Measurements from ENCODE around the gene EXOC7.

DNA sequence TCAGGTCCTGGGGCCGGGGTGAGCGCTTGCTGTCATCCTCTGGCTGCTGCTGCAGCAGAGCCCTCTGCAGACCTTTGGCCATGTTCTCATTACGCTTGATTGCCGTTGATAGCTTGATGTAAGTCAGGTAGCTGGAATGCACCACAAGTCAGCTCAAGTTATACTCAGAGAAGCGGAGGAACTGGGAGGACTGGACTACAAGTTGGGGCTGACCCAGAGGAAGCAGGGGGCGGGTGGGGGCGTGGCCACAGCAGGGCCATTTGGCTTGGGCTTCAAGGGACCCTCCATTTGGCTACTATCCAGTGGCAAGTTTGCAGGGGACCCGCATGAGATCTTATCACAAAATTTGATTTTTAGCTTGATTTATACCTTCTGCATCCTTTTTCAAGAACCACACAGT, 57.5 kb downstream of the EXOC7 start:
- TF ChIP-seq, protein P1, sequence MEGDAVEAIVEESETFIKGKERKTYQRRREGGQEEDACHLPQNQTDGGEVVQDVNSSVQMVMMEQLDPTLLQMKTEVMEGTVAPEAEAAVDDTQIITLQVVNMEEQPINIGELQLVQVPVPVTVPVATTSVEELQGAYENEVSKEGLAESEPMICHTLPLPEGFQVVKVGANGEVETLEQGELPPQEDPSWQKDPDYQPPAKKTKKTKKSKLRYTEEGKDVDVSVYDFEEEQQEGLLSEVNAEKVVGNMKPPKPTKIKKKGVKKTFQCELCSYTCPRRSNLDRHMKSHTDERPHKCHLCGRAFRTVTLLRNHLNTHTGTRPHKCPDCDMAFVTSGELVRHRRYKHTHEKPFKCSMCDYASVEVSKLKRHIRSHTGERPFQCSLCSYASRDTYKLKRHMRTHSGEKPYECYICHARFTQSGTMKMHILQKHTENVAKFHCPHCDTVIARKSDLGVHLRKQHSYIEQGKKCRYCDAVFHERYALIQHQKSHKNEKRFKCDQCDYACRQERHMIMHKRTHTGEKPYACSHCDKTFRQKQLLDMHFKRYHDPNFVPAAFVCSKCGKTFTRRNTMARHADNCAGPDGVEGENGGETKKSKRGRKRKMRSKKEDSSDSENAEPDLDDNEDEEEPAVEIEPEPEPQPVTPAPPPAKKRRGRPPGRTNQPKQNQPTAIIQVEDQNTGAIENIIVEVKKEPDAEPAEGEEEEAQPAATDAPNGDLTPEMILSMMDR (IDR thresholded peaks at IDR 0.05), result no peak
- TF ChIP-seq POLR2AphosphoS5 (IDR thresholded peaks at IDR 0.05), result no peak
- TF ChIP-seq EP300 (IDR thresholded peaks at IDR 0.05), result no peak
- no peak for TF ChIP-seq POLR2A (IDR thresholded peaks at IDR 0.05)
